PC-3 (cell line): Measurements from ENCODE around the gene ESCO1.

Experiments used
- EZH2 ChIP-seq: fragments of 300-600 bp; sonication (generic); IDR thresholded peaks from one replicate; pipeline ENCODE4 v1.6.1; 2017; ENCODE audit warnings: antibody characterized with exemption, mild to moderate bottlenecking, low read length; ENCODE audit not compliant: unreplicated experiment
- EZH2phosphoT487 ChIP-seq: fragments of 300-600 bp; sonication (generic); IDR thresholded peaks from 2 replicates; pipeline ENCODE4 v1.6.1; 2018; ENCODE audit warnings: mild to moderate bottlenecking, antibody characterized with exemption, low read length, borderline replicate concordance
- TF ChIP-seq, protein P1 (sequence below): fragments of 300-600 bp; sonication (generic); conservative IDR thresholded peaks from 2 replicates; pipeline ENCODE4 v1.5.1; 2017; ENCODE audit warnings: antibody characterized with exemption, low read depth, mild to moderate bottlenecking, low read length

DNA sequence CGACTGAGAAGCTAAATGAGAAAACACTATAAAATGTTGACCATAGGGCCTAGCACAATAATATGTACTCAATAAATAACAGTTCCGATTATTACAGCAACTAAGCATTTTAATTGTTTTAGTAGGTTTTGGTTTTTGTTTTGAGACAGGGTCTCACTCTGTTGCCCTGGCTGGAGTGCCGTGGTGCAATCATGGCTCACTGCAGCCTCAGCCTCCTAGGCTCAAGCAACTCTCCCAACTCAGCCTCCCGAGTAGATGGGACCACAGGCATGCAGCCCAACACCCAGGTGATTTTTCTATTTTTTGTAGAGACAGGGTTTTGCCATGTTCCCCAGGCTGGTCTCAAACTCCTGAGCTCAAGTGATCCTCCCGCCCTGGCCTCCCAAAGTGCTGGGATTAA lies 54.1 kb downstream of the ESCO1 start:
- TF ChIP-seq, protein P1, sequence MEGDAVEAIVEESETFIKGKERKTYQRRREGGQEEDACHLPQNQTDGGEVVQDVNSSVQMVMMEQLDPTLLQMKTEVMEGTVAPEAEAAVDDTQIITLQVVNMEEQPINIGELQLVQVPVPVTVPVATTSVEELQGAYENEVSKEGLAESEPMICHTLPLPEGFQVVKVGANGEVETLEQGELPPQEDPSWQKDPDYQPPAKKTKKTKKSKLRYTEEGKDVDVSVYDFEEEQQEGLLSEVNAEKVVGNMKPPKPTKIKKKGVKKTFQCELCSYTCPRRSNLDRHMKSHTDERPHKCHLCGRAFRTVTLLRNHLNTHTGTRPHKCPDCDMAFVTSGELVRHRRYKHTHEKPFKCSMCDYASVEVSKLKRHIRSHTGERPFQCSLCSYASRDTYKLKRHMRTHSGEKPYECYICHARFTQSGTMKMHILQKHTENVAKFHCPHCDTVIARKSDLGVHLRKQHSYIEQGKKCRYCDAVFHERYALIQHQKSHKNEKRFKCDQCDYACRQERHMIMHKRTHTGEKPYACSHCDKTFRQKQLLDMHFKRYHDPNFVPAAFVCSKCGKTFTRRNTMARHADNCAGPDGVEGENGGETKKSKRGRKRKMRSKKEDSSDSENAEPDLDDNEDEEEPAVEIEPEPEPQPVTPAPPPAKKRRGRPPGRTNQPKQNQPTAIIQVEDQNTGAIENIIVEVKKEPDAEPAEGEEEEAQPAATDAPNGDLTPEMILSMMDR, result no peak
- no peak for TF ChIP-seq EZH2
- TF ChIP-seq EZH2phosphoT487, result no peak
